Measurements from ENCODE around the gene PES1.
"Not testable (repeated sequence)": the region's sequence is repeated elsewhere in the genome, so short reads cannot be mapped to it uniquely, and the experiment has no call there.

PES1 gene

DNA sequence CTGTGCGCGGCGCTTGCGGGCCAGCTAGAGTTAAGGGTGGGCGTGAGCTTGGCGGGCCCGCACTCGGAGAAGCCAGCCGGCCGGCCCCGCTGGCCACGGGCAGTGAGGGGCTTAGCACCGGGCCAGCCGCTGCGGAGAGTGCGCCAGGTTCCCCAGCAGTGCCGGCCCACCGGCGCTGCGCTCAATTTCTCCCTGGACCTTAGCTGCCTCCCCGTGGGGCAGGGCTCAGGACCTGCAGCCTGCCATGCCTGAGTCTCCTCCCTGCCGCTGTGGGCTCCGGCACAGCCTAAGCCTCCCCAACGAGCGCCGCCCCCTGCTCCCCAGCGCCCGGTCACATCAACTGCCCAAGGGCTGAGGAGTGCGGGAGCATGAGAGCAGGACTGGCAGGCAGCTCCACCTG lies 5.2 kb upstream of the PES1 start:
- ChIA-PET POLR2A (no interaction called here), CTCF (interaction anchor here (1.5 kb wide), 1 partner anchor 12 kb away, joined by 4 read pairs; no protein-coding TSS in a partner anchor)
- Histone ChIP-seq H3K36me3 (ENCODE audit: control insufficient read depth in 4 of 4, insufficient read depth in 4 of 4, low read length in 3 of 4) (no peaks in the 10 kb centered on the region), H3K27me3 (replicated peaks in 2 of 5; ENCODE audit: control insufficient read depth in 4 of 5, insufficient read depth in 5 of 5, low read length in 4 of 5) (peaks cover 0 to 2% (median 0%) of the 10 kb centered on the region in 5 experiments), H3K27ac (ENCODE audit: insufficient read depth in 1 of 2, low read depth in 1 of 2, low read length in 2 of 2, poor library complexity in 1 of 2, severe bottlenecking in 2 of 2) (no peak overlapping the region), H3K9me3 (ENCODE audit: control extremely low read depth in 1 of 5, control insufficient read depth in 4 of 5, insufficient read depth in 2 of 5, low read depth in 1 of 5, low read length in 4 of 5) (no peaks in the 10 kb centered on the region), H3K4me1 (ENCODE audit: control extremely low read depth in 1 of 4, control insufficient read depth in 4 of 4, insufficient read depth in 4 of 4, low read length in 3 of 4) (peaks cover 0 to 4% (median 3%) of the 10 kb centered on the region in 4 experiments), H3K4me3 (ENCODE audit: control insufficient read depth in 1 of 7, extremely low read depth in 1 of 7, insufficient read depth in 4 of 7, low read depth in 2 of 7, low read length in 6 of 7) (no peak overlapping the region)
- no peak for DNase-seq
- WGBS (ENCODE audit: insufficient coverage) = 95% methylated on average over 29 of the region's 29 CpGs

DNA sequence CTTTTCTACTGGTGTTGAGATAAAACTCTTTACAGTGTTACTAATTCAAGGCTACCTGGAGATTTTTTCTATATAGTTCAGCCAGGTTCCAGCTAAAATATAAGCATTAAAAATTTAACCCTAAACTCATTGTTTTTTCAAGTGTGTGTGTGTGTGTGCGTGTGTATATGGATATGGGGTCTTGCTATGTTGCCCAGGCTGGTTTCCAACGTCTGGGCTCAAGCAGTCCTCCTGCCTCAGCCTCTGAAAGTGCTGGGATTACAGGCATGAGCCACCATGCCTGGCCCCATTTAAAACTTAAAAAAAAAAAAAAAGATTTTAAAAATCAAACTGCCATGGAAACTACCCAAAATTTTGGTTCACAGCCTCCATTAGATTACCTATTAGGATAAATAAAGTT lies 4.5 kb upstream of the PES1 start:
- H3K4me1 ChIP-seq (ENCODE audit: control extremely low read depth in 1 of 4, control insufficient read depth in 4 of 4, insufficient read depth in 4 of 4, low read length in 3 of 4) = peaks cover 3 to 5% (median 5%) of the 10 kb centered on the region in 4 experiments
- no peaks in the 10 kb centered on the region for H3K36me3 ChIP-seq (ENCODE audit: control insufficient read depth in 4 of 4, insufficient read depth in 4 of 4, low read length in 3 of 4)
- H3K27me3 ChIP-seq (replicated peaks in 2 of 5; ENCODE audit: control insufficient read depth in 4 of 5, insufficient read depth in 5 of 5, low read length in 4 of 5) = peaks cover 0 to 2% (median 0%) of the 10 kb centered on the region in 5 experiments
- H3K27ac ChIP-seq (ENCODE audit: insufficient read depth in 1 of 2, low read depth in 1 of 2, low read length in 2 of 2, poor library complexity in 1 of 2, severe bottlenecking in 2 of 2) = no peak overlapping the region
- no CpG with 5 or more reads among the region's 2 CpGs for WGBS (ENCODE audit: insufficient coverage)
- POLR2A ChIA-PET = no interaction called here
- no peaks in the 10 kb centered on the region for H3K9me3 ChIP-seq (ENCODE audit: control extremely low read depth in 1 of 5, control insufficient read depth in 4 of 5, insufficient read depth in 2 of 5, low read depth in 1 of 5, low read length in 4 of 5)
- CTCF ChIA-PET = interaction anchor here (0.8 to 2.6 kb wide), 3 partner anchors 8 to 37 kb away, joined by 3 to 8 read pairs (median 3); partner anchors contain the start of gene TCN2
- DNase-seq = no peak
- H3K4me3 ChIP-seq (ENCODE audit: control insufficient read depth in 1 of 7, extremely low read depth in 1 of 7, insufficient read depth in 4 of 7, low read depth in 2 of 7, low read length in 6 of 7) = no peak overlapping the region

DNA sequence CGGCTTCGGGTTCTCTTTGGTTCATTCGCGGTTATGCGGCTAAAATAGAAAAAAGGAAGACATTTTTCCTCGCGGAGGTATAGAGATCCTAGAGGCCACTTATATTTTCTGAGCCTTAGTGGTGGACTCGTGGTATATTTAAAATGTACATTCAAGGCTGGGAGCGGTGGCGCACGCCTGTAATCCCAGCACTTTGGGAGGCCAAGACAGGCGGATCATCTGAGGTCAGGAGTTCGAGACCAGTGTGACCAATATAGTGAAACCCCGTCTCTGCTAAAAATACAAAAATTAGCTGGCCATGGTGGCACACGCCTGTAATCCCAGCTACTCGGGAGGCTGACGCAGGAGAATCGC lies 627 bp upstream of the PES1 start:
- CTCF ChIA-PET = interaction anchor here (1.0 to 1.7 kb wide), 3 partner anchors 8 to 17 kb away, joined by 3 to 4 read pairs (median 3); no protein-coding TSS in a partner anchor
- H3K9me3 ChIP-seq (ENCODE audit: control extremely low read depth in 1 of 5, control insufficient read depth in 4 of 5, insufficient read depth in 2 of 5, low read depth in 1 of 5, low read length in 4 of 5); H3K27me3 ChIP-seq (replicated peaks in 2 of 5; ENCODE audit: control insufficient read depth in 4 of 5, insufficient read depth in 5 of 5, low read length in 4 of 5); DNase-seq: not testable (repeated sequence)
- H3K27ac ChIP-seq (ENCODE audit: insufficient read depth in 1 of 2, low read depth in 1 of 2, low read length in 2 of 2, poor library complexity in 1 of 2, severe bottlenecking in 2 of 2) = peak overlapping the region in 1 of 2 experiments; percentile 97
- H3K36me3 ChIP-seq (ENCODE audit: control insufficient read depth in 4 of 4, insufficient read depth in 4 of 4, low read length in 3 of 4) = peaks cover 4 to 22% (median 16%) of the 10 kb centered on the region in 4 experiments
- H3K4me3 ChIP-seq (ENCODE audit: control insufficient read depth in 1 of 7, extremely low read depth in 1 of 7, insufficient read depth in 4 of 7, low read depth in 2 of 7, low read length in 6 of 7) = peak overlapping the region in 3 of 7 experiments; percentile 21 to 95 (median 49)
- H3K4me1 ChIP-seq (ENCODE audit: control extremely low read depth in 1 of 4, control insufficient read depth in 4 of 4, insufficient read depth in 4 of 4, low read length in 3 of 4) = peaks cover 13 to 18% (median 15%) of the 10 kb centered on the region in 4 experiments
- POLR2A ChIA-PET = interaction anchor here (1.0 kb wide), 1 partner anchor 16 kb away, joined by 5 read pairs; no protein-coding TSS in a partner anchor
- WGBS (ENCODE audit: insufficient coverage) = 37% methylated on average over 15 of the region's 18 CpGs

DNA sequence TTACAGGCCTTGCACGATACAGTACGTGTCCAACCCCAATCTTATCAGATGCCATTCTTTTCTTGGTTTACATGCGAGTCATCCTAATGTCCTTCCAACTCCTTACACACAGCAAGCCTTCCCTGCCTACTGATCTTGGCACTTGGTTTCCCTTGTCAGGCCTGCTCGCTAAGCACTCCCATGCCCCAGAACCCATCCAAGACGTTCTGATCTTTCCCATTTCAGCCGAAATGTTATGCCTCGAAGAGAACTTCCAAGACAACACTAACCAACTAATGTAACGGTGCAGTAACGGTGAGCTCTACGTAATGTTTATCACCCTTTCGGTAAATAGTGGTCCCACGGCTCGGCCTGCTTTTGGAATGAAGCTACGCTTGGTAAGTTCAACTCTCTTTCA lies 521 bp downstream of the PES1 start:
- 7% methylated on average over 14 of the region's 14 CpGs for WGBS (ENCODE audit: insufficient coverage)
- peak overlapping the region; percentile 64 to 99 (median 84) for H3K4me3 ChIP-seq (ENCODE audit: control insufficient read depth in 1 of 7, extremely low read depth in 1 of 7, insufficient read depth in 4 of 7, low read depth in 2 of 7, low read length in 6 of 7)
- H3K9me3 ChIP-seq (ENCODE audit: control extremely low read depth in 1 of 5, control insufficient read depth in 4 of 5, insufficient read depth in 2 of 5, low read depth in 1 of 5, low read length in 4 of 5) = no peaks in the 10 kb centered on the region
- H3K4me1 ChIP-seq (ENCODE audit: control extremely low read depth in 1 of 4, control insufficient read depth in 4 of 4, insufficient read depth in 4 of 4, low read length in 3 of 4) = peaks cover 13 to 18% (median 15%) of the 10 kb centered on the region in 4 experiments
- peaks cover 0 to 2% (median 0%) of the 10 kb centered on the region in 5 experiments for H3K27me3 ChIP-seq (replicated peaks in 2 of 5; ENCODE audit: control insufficient read depth in 4 of 5, insufficient read depth in 5 of 5, low read length in 4 of 5)
- DNase-seq = peak in 1 of 3 donors; percentile 32
- peaks cover 11 to 34% (median 25%) of the 10 kb centered on the region in 4 experiments for H3K36me3 ChIP-seq (ENCODE audit: control insufficient read depth in 4 of 4, insufficient read depth in 4 of 4, low read length in 3 of 4)
- H3K27ac ChIP-seq (ENCODE audit: insufficient read depth in 1 of 2, low read depth in 1 of 2, low read length in 2 of 2, poor library complexity in 1 of 2, severe bottlenecking in 2 of 2) = peak overlapping the region; percentile 93 to 97
- ChIA-PET CTCF (interaction anchor here (1.7 to 2.0 kb wide), 2 partner anchors 10 to 13 kb away, joined by 4 to 7 read pairs; no protein-coding TSS in a partner anchor), POLR2A (interaction anchor here (0.6 to 1.0 kb wide), 3 partner anchors 17 to 215 kb away, joined by 4 to 5 read pairs (median 5); no protein-coding TSS in a partner anchor)

DNA sequence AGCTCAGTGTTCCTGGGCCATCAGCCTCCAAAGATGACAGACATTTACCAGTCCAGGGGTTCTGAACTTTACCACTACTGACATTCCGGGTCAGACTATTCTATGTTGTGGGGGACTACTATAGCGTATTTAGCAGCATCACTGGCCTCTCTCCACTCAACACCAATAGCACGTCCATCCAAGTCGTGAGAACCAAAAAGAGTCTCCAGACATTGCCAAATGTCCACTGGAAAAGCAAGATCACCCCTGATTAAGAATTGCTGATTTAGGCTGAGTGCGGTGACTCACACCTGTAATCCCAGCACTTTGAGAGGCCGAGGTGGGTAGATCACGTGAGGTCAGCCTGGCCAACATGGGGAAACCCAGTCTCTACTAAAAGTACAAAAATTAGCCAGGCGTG lies 5.3 kb downstream of the PES1 start:
- no peak overlapping the region for H3K27ac ChIP-seq (ENCODE audit: insufficient read depth in 1 of 2, low read depth in 1 of 2, low read length in 2 of 2, poor library complexity in 1 of 2, severe bottlenecking in 2 of 2)
- H3K36me3 ChIP-seq (ENCODE audit: control insufficient read depth in 4 of 4, insufficient read depth in 4 of 4, low read length in 3 of 4) = peaks cover 25 to 81% (median 67%) of the 10 kb centered on the region in 4 experiments
- no peaks in the 10 kb centered on the region for H3K9me3 ChIP-seq (ENCODE audit: control extremely low read depth in 1 of 5, control insufficient read depth in 4 of 5, insufficient read depth in 2 of 5, low read depth in 1 of 5, low read length in 4 of 5)
- ChIA-PET CTCF (no interaction called here), POLR2A (no interaction called here)
- whole genome bisulfite sequencing (ENCODE audit: insufficient coverage) = 97% methylated on average over 8 of the region's 8 CpGs
- H3K27me3 ChIP-seq (replicated peaks in 2 of 5; ENCODE audit: control insufficient read depth in 4 of 5, insufficient read depth in 5 of 5, low read length in 4 of 5) = no peaks in the 10 kb centered on the region
- DNase-seq = no peak
- H3K4me3 ChIP-seq (ENCODE audit: control insufficient read depth in 1 of 7, extremely low read depth in 1 of 7, insufficient read depth in 4 of 7, low read depth in 2 of 7, low read length in 6 of 7) = no peak overlapping the region
- H3K4me1 ChIP-seq (ENCODE audit: control extremely low read depth in 1 of 4, control insufficient read depth in 4 of 4, insufficient read depth in 4 of 4, low read length in 3 of 4) = peaks cover 10 to 15% (median 13%) of the 10 kb centered on the region in 4 experiments

DNA sequence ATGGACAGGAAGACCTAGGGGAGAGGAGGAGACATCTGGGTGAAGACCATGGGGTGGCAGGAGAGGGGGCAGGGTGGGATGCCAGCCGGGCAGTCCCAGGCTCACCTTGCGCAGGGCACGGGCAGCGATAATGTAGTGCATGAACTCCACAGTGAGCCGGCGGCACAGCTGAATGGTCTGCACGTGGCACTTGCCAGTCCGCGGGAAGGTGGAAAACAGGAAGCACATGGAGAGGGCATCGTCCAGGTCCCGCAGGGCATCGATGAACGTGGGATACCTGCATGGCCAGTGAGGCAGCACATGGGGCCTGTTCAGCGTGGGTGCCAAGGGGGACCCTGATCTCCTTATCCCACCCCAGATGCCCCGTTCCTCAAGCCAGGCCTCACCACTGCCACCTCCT lies 7.3 kb downstream of the PES1 start:
- DNase-seq = no peak
- Histone ChIP-seq H3K36me3 (ENCODE audit: control insufficient read depth in 4 of 4, insufficient read depth in 4 of 4, low read length in 3 of 4) (peaks cover 30 to 99% (median 86%) of the 10 kb centered on the region in 4 experiments), H3K27ac (ENCODE audit: insufficient read depth in 1 of 2, low read depth in 1 of 2, low read length in 2 of 2, poor library complexity in 1 of 2, severe bottlenecking in 2 of 2) (no peak overlapping the region), H3K4me1 (ENCODE audit: control extremely low read depth in 1 of 4, control insufficient read depth in 4 of 4, insufficient read depth in 4 of 4, low read length in 3 of 4) (no peaks in the 10 kb centered on the region), H3K9me3 (ENCODE audit: control extremely low read depth in 1 of 5, control insufficient read depth in 4 of 5, insufficient read depth in 2 of 5, low read depth in 1 of 5, low read length in 4 of 5) (no peaks in the 10 kb centered on the region), H3K27me3 (replicated peaks in 2 of 5; ENCODE audit: control insufficient read depth in 4 of 5, insufficient read depth in 5 of 5, low read length in 4 of 5) (no peaks in the 10 kb centered on the region), H3K4me3 (ENCODE audit: control insufficient read depth in 1 of 7, extremely low read depth in 1 of 7, insufficient read depth in 4 of 7, low read depth in 2 of 7, low read length in 6 of 7) (no peak overlapping the region)
- POLR2A ChIA-PET = no interaction called here
- 97% methylated on average over 15 of the region's 15 CpGs for WGBS (ENCODE audit: insufficient coverage)
- CTCF ChIA-PET = no interaction called here

DNA sequence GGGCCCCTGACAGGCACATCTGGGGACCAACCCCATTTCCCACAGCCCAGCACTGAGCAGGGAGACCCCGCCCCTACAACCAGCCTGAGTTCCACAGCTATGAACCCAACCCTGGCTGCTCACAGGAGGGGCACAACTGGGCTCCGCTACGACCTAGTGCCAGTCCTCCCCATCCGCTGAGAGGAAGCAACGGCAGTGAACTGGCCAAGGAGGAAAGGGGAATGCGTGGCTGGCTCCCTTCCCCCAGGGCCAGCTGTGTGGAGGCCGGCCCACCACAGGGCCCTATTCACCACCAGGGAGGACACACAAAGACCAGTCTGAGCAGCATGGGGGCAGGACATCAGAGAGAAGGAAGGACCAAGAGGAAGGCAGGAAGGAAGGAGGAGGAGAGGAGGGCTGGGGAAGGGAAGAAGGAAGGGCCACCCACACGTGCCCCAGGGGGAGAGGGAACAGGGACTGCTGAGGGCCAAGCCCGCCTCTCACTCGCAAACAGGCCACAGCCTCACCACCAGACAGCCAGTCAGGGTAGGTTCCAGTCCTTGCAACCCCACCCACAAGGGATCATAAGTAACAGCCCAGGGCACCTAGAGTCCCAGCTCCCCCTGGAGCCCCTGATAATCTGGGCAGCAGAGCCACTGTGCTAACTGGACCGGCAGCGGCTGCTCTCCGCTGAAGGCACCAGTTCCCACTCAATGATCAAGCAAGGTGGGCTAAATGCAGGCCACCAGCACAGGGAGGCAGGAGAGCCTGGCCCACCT lies 8.7 kb downstream of the PES1 start:
- 92% methylated on average over 11 of the region's 13 CpGs for WGBS (ENCODE audit: insufficient coverage)
- DNase-seq = no peak
- CTCF ChIA-PET = interaction anchor here (1.2 kb wide), 1 partner anchor 12 kb away, joined by 3 read pairs; no protein-coding TSS in a partner anchor
- Histone ChIP-seq H3K36me3 (ENCODE audit: control insufficient read depth in 4 of 4, insufficient read depth in 4 of 4, low read length in 3 of 4) (peaks cover 34 to 99% (median 86%) of the 10 kb centered on the region in 4 experiments), H3K27me3 (replicated peaks in 2 of 5; ENCODE audit: control insufficient read depth in 4 of 5, insufficient read depth in 5 of 5, low read length in 4 of 5) (no peaks in the 10 kb centered on the region), H3K9me3 (ENCODE audit: control extremely low read depth in 1 of 5, control insufficient read depth in 4 of 5, insufficient read depth in 2 of 5, low read depth in 1 of 5, low read length in 4 of 5) (no peaks in the 10 kb centered on the region), H3K27ac (ENCODE audit: insufficient read depth in 1 of 2, low read depth in 1 of 2, low read length in 2 of 2, poor library complexity in 1 of 2, severe bottlenecking in 2 of 2) (no peak overlapping the region), H3K4me3 (ENCODE audit: control insufficient read depth in 1 of 7, extremely low read depth in 1 of 7, insufficient read depth in 4 of 7, low read depth in 2 of 7, low read length in 6 of 7) (no peak overlapping the region), H3K4me1 (ENCODE audit: control extremely low read depth in 1 of 4, control insufficient read depth in 4 of 4, insufficient read depth in 4 of 4, low read length in 3 of 4) (no peaks in the 10 kb centered on the region)
- POLR2A ChIA-PET = no interaction called here
